Activated CD4-positive, alpha-beta memory T cell treated with anti-CD3 and anti-CD28 coated beads, Interleukin-2, amount 10 ng/mL, durations not matched to agents 7 days and 5 days (primary cell): ENCODE measurements around the gene ASTN2. TPM values are rescaled to one million over a fixed set of nuclear protein-coding genes. Genes with fewer than 3 reads are reported as not detected.

Source experiments
- CTCF ChIA-PET: fragments of 350-600 bp; sonication (Branson Sonifier 250); formaldehyde crosslinking; loops from one replicate; lab custom pipeline; 2021; ENCODE audit warnings: antibody characterized with exemption, inconsistent platforms; lab: Charles Lee
- POLR2A ChIA-PET: fragments of 350-600 bp; sonication (Branson Sonifier 250); formaldehyde crosslinking; loops from one replicate; lab custom pipeline; 2021; ENCODE audit warnings: antibody characterized with exemption; lab: Charles Lee
- DNase-seq: peaks from one replicate; pipeline ENCODE4 v3.0.0-alpha.2; 2020
- H3K27ac Mint-ChIP-seq: one replicate; pipeline ENCODE4 v1.8.0; 2021; ENCODE audit warnings: mild to moderate bottlenecking, mixed read lengths
- H3K27me3 Mint-ChIP-seq: one replicate; pipeline ENCODE4 v1.8.0; 2021; ENCODE audit warnings: mixed read lengths
- H3K36me3 Mint-ChIP-seq: one replicate; pipeline ENCODE4 v1.8.0; 2021; ENCODE audit warnings: low read depth, mixed read lengths
- H3K4me1 Mint-ChIP-seq: one replicate; pipeline ENCODE4 v1.8.0; 2021; ENCODE audit warnings: mixed read lengths
- H3K4me3 Mint-ChIP-seq: one replicate; pipeline ENCODE4 v1.8.0; 2021; ENCODE audit warnings: mild to moderate bottlenecking, mixed read lengths
- H3K9me3 Mint-ChIP-seq: one replicate; pipeline ENCODE4 v1.8.0; 2021; ENCODE audit warnings: mixed read lengths
- total RNA-seq, 2 experiments: library from RNA; stranded (reverse); gene quantifications; one replicate each; pipeline ENCODE4 v1.2.3, GENCODE V29; 2021

Gene ASTN2
- total RNA-seq, 2 experiments from 2014 or later: 2.5 to 3.0 TPM

- CTCF ChIA-PET: no interaction called here
- Mint-ChIP-seq H3K27me3 (no peaks in the 10 kb centered on the region), H3K4me3 (no peak overlapping the region), H3K36me3 (no peaks in the 10 kb centered on the region), H3K9me3 (no peaks in the 10 kb centered on the region), H3K4me1 (no peaks in the 10 kb centered on the region), H3K27ac (no peak overlapping the region)
- DNase-seq: no peak
- POLR2A ChIA-PET: no interaction called here
These were observed 112.4 kb downstream of the ASTN2 start for GRCh38 chr9:117302487-117302886.

GRCh38 chr9:117300371-117301110 is 114.3 kb downstream of the ASTN2 start:
- H3K4me3 Mint-ChIP-seq: no peak overlapping the region
- no peaks in the 10 kb centered on the region for H3K27me3 Mint-ChIP-seq
- ChIA-PET POLR2A (no interaction called here), CTCF (no interaction called here)
- no peaks in the 10 kb centered on the region for H3K36me3 Mint-ChIP-seq
- H3K9me3 Mint-ChIP-seq: no peaks in the 10 kb centered on the region
- DNase-seq: no peak
- no peaks in the 10 kb centered on the region for H3K4me1 Mint-ChIP-seq
- H3K27ac Mint-ChIP-seq: no peak overlapping the region

GRCh38 chr9:117296453-117296852 is 118.4 kb downstream of the ASTN2 start:
- Mint-ChIP-seq H3K36me3 (no peaks in the 10 kb centered on the region), H3K4me3 (no peak overlapping the region), H3K27ac (no peak overlapping the region), H3K9me3 (peaks cover 7% of the 10 kb centered on the region), H3K27me3 (no peaks in the 10 kb centered on the region), H3K4me1 (no peaks in the 10 kb centered on the region)
- CTCF ChIA-PET: no interaction called here
- POLR2A ChIA-PET: no interaction called here
- no peak for DNase-seq

- no peaks in the 10 kb centered on the region for H3K4me1 Mint-ChIP-seq
- H3K9me3 Mint-ChIP-seq: peaks cover 9% of the 10 kb centered on the region
- H3K27me3 Mint-ChIP-seq: no peaks in the 10 kb centered on the region
- POLR2A ChIA-PET: no interaction called here
- H3K27ac Mint-ChIP-seq: no peak overlapping the region
- H3K4me3 Mint-ChIP-seq: no peak overlapping the region
- CTCF ChIA-PET: no interaction called here
- no peaks in the 10 kb centered on the region for H3K36me3 Mint-ChIP-seq
- no peak for DNase-seq
These were observed 121.4 kb downstream of the ASTN2 start for GRCh38 chr9:117293206-117294114.

GRCh38 chr9:117290856-117291622 is 123.8 kb downstream of the ASTN2 start:
- Mint-ChIP-seq H3K27ac (no peak overlapping the region), H3K9me3 (peaks cover 9% of the 10 kb centered on the region), H3K27me3 (no peaks in the 10 kb centered on the region), H3K36me3 (no peaks in the 10 kb centered on the region), H3K4me3 (no peak overlapping the region), H3K4me1 (no peaks in the 10 kb centered on the region)
- ChIA-PET CTCF (no interaction called here), POLR2A (no interaction called here)
- DNase-seq: no peak

GRCh38 chr9:117290306-117290840 is 124.5 kb downstream of the ASTN2 start:
- Mint-ChIP-seq H3K9me3 (peaks cover 9% of the 10 kb centered on the region), H3K4me1 (no peaks in the 10 kb centered on the region), H3K36me3 (no peaks in the 10 kb centered on the region), H3K27ac (no peak overlapping the region), H3K4me3 (no peak overlapping the region), H3K27me3 (no peaks in the 10 kb centered on the region)
- no peak for DNase-seq
- POLR2A ChIA-PET: no interaction called here
- CTCF ChIA-PET: no interaction called here

GRCh38 chr9:117286245-117286644 is 128.6 kb downstream of the ASTN2 start:
- ChIA-PET CTCF (no interaction called here), POLR2A (no interaction called here)
- no peaks in the 10 kb centered on the region for H3K4me1 Mint-ChIP-seq
- no peaks in the 10 kb centered on the region for H3K27me3 Mint-ChIP-seq
- no peak for DNase-seq
- H3K4me3 Mint-ChIP-seq: no peak overlapping the region
- H3K9me3 Mint-ChIP-seq: peaks cover 2% of the 10 kb centered on the region
- H3K27ac Mint-ChIP-seq: no peak overlapping the region
- no peaks in the 10 kb centered on the region for H3K36me3 Mint-ChIP-seq

- Mint-ChIP-seq H3K27me3 (no peaks in the 10 kb centered on the region), H3K36me3 (no peaks in the 10 kb centered on the region), H3K4me3 (no peak overlapping the region), H3K27ac (no peak overlapping the region), H3K9me3 (peaks cover 2% of the 10 kb centered on the region), H3K4me1 (no peaks in the 10 kb centered on the region)
- POLR2A ChIA-PET: no interaction called here
- no peak for DNase-seq
- CTCF ChIA-PET: no interaction called here
These were observed 130.4 kb downstream of the ASTN2 start for GRCh38 chr9:117284414-117284813.

GRCh38 chr9:117282541-117282940 is 132.3 kb downstream of the ASTN2 start:
- Mint-ChIP-seq H3K36me3 (no peaks in the 10 kb centered on the region), H3K27me3 (no peaks in the 10 kb centered on the region), H3K9me3 (no peaks in the 10 kb centered on the region), H3K4me3 (no peak overlapping the region), H3K4me1 (no peaks in the 10 kb centered on the region), H3K27ac (no peak overlapping the region)
- no peak for DNase-seq
- CTCF ChIA-PET: no interaction called here
- POLR2A ChIA-PET: no interaction called here

- no peak for DNase-seq
- Mint-ChIP-seq H3K27ac (no peak overlapping the region), H3K36me3 (no peaks in the 10 kb centered on the region), H3K4me3 (no peak overlapping the region), H3K4me1 (no peaks in the 10 kb centered on the region), H3K27me3 (no peaks in the 10 kb centered on the region), H3K9me3 (no peaks in the 10 kb centered on the region)
- POLR2A ChIA-PET: no interaction called here
- CTCF ChIA-PET: no interaction called here
These were observed 136.3 kb downstream of the ASTN2 start for GRCh38 chr9:117278471-117279035.

- POLR2A ChIA-PET: no interaction called here
- CTCF ChIA-PET: no interaction called here
- no peak for DNase-seq
- no peaks in the 10 kb centered on the region for H3K36me3 Mint-ChIP-seq
- no peak overlapping the region for H3K4me3 Mint-ChIP-seq
- no peaks in the 10 kb centered on the region for H3K4me1 Mint-ChIP-seq
- H3K27ac Mint-ChIP-seq: no peak overlapping the region
- H3K9me3 Mint-ChIP-seq: peaks cover 2% of the 10 kb centered on the region
- no peaks in the 10 kb centered on the region for H3K27me3 Mint-ChIP-seq
These were observed 136.8 kb downstream of the ASTN2 start for GRCh38 chr9:117278020-117278419.

- Mint-ChIP-seq H3K27me3 (no peaks in the 10 kb centered on the region), H3K4me3 (no peak overlapping the region), H3K9me3 (peaks cover 2% of the 10 kb centered on the region), H3K27ac (no peak overlapping the region), H3K36me3 (no peaks in the 10 kb centered on the region), H3K4me1 (no peaks in the 10 kb centered on the region)
- CTCF ChIA-PET: no interaction called here
- POLR2A ChIA-PET: no interaction called here
- DNase-seq: no peak
These were observed 138.4 kb downstream of the ASTN2 start for GRCh38 chr9:117276444-117276843.

GRCh38 chr9:117273612-117274011 is 141.2 kb downstream of the ASTN2 start:
- H3K27me3 Mint-ChIP-seq: no peaks in the 10 kb centered on the region
- H3K4me1 Mint-ChIP-seq: no peaks in the 10 kb centered on the region
- H3K36me3 Mint-ChIP-seq: no peaks in the 10 kb centered on the region
- POLR2A ChIA-PET: no interaction called here
- H3K9me3 Mint-ChIP-seq: peaks cover 2% of the 10 kb centered on the region
- H3K27ac Mint-ChIP-seq: no peak overlapping the region
- no peak for DNase-seq
- H3K4me3 Mint-ChIP-seq: no peak overlapping the region
- CTCF ChIA-PET: no interaction called here
